H1 (cell line): ENCODE measurements around the gene ADCK1. TPM values are rescaled to one million over a fixed set of nuclear protein-coding genes. Genes with fewer than 3 reads are reported as not detected.

Source experiments
- BACH1 ChIP-seq: IDR thresholded peaks from 2 replicates; pipeline ENCODE4 v1.6.1; 2012; ENCODE audit warnings: low read length, improper control_type of control experiment
- BCL11A ChIP-seq, 2 experiments: IDR thresholded peaks; one replicate each; pipeline ENCODE4 v1.6.1; 2011; ENCODE audit warnings: low read depth in 2 of 2, low read length in 2 of 2, mild to moderate bottlenecking in 2 of 2
- CBX5 ChIP-seq: fragments of 300-800, 300-1000 bp; sonication (generic); IDR thresholded peaks from 2 replicates; pipeline ENCODE4 v1.7.1; 2016; ENCODE audit warnings: antibody characterized with exemption, low read length, low read depth
- HDAC6 ChIP-seq: IDR thresholded peaks from one replicate; pipeline ENCODE4 v1.7.1; 2012; ENCODE audit warnings: low read depth, mild to moderate bottlenecking, inconsistent platforms, low read length, moderate library complexity
- KDM1A ChIP-seq: fragments of 200-600, 300-600 bp; sonication (generic); IDR thresholded peaks from 2 replicates; pipeline ENCODE4 v1.7.1; 2016; ENCODE audit warnings: mild to moderate bottlenecking, low read length, borderline replicate concordance
- POU5F1 ChIP-seq: IDR thresholded peaks from 2 replicates; pipeline ENCODE4 v1.6.1; 2011; ENCODE audit warnings: low read depth, mild to moderate bottlenecking, low read length, moderate library complexity
- RXRA ChIP-seq: IDR thresholded peaks from 2 replicates; pipeline ENCODE4 v1.6.1; 2011; ENCODE audit warnings: low read depth, mild to moderate bottlenecking, low read length, moderate library complexity; ENCODE audit not compliant: insufficient read depth
- SIN3A ChIP-seq, 2 experiments: IDR thresholded peaks in 1 of 2; conservative IDR thresholded peaks in 1 of 2; 2 replicates each; pipeline ENCODE4 v1.6.1; 2011 to 2012; ENCODE audit warnings: low read length in 2 of 2, improper control_type of control experiment in 1 of 2, low read depth in 1 of 2, mild to moderate bottlenecking in 1 of 2
- SRF ChIP-seq: IDR thresholded peaks from 2 replicates; pipeline ENCODE4 v1.6.1; 2011; ENCODE audit warnings: mild to moderate bottlenecking, low read depth, low read length, moderate library complexity
- polyA plus RNA-seq, 7 experiments: library from polyadenylated mRNA; depleted of rRNA in 3 of 7; stranded (reverse) in 5 of 7; unstranded in 2 of 7; fragments of >200 nt in 5 of 7; fragments of 200-250 nt in 2 of 7; gene quantifications; 1 replicate in 5 of 7; 2 replicates in 1 of 7; 4 replicates in 1 of 7; pipeline versions ENCODE4 v1.2.1 to v1.2.3, GENCODE V29; 2011 to 2013; ENCODE audit warnings: missing spikeins in 2 of 7, mixed read lengths in 2 of 7
- total RNA-seq: library from RNA; stranded (reverse); fragmentation: NEBNext Ultra II Directional; extraction: Animal tissue kit (Norgen Biotek cat#: 25700); gene quantifications from 2 replicates; pipeline ENCODE4 v1.2.1, GENCODE V29; 2021
- TF ChIP-seq, protein P1 (sequence below): fragments of 300-600 bp; sonication (generic); IDR thresholded peaks from 2 replicates; pipeline ENCODE4 v1.7.1; 2012; ENCODE audit warnings: low read length, moderate library complexity, mild to moderate bottlenecking, inconsistent platforms; ENCODE audit not compliant: insufficient replicate concordance
- TF ChIP-seq, protein P2 (sequence below): IDR thresholded peaks from 2 replicates; pipeline ENCODE4 v1.6.1; 2012; ENCODE audit warnings: inconsistent platforms

The ADCK1 gene
- total and polyA plus RNA-seq, 2 of the 8 experiments (the other 6 are each of a cell fraction or from before 2014, with no cell fraction given), result 11.0 to 16.8 TPM

DNA sequence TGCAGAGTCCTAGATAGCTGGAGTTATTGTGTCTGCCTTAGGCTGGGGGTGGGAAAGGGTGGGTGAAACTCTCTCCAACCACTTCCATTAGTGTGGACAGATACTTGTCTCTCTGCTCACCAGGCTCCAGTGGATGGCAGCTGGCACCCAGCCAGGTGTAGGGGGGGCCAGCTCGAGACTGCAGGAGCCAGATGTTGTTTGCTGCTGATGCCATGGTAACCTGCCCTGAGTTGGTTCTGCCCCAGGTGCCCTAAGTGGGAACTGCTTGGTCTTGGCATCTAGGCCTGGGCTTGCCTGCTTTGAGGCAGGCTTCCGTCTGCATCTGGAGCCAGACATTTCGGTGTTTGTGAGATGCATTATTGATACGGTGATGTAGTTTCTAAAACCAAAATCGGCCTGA lies 82.2 kb downstream of the ADCK1 start (continued):
- TF ChIP-seq, protein P1, sequence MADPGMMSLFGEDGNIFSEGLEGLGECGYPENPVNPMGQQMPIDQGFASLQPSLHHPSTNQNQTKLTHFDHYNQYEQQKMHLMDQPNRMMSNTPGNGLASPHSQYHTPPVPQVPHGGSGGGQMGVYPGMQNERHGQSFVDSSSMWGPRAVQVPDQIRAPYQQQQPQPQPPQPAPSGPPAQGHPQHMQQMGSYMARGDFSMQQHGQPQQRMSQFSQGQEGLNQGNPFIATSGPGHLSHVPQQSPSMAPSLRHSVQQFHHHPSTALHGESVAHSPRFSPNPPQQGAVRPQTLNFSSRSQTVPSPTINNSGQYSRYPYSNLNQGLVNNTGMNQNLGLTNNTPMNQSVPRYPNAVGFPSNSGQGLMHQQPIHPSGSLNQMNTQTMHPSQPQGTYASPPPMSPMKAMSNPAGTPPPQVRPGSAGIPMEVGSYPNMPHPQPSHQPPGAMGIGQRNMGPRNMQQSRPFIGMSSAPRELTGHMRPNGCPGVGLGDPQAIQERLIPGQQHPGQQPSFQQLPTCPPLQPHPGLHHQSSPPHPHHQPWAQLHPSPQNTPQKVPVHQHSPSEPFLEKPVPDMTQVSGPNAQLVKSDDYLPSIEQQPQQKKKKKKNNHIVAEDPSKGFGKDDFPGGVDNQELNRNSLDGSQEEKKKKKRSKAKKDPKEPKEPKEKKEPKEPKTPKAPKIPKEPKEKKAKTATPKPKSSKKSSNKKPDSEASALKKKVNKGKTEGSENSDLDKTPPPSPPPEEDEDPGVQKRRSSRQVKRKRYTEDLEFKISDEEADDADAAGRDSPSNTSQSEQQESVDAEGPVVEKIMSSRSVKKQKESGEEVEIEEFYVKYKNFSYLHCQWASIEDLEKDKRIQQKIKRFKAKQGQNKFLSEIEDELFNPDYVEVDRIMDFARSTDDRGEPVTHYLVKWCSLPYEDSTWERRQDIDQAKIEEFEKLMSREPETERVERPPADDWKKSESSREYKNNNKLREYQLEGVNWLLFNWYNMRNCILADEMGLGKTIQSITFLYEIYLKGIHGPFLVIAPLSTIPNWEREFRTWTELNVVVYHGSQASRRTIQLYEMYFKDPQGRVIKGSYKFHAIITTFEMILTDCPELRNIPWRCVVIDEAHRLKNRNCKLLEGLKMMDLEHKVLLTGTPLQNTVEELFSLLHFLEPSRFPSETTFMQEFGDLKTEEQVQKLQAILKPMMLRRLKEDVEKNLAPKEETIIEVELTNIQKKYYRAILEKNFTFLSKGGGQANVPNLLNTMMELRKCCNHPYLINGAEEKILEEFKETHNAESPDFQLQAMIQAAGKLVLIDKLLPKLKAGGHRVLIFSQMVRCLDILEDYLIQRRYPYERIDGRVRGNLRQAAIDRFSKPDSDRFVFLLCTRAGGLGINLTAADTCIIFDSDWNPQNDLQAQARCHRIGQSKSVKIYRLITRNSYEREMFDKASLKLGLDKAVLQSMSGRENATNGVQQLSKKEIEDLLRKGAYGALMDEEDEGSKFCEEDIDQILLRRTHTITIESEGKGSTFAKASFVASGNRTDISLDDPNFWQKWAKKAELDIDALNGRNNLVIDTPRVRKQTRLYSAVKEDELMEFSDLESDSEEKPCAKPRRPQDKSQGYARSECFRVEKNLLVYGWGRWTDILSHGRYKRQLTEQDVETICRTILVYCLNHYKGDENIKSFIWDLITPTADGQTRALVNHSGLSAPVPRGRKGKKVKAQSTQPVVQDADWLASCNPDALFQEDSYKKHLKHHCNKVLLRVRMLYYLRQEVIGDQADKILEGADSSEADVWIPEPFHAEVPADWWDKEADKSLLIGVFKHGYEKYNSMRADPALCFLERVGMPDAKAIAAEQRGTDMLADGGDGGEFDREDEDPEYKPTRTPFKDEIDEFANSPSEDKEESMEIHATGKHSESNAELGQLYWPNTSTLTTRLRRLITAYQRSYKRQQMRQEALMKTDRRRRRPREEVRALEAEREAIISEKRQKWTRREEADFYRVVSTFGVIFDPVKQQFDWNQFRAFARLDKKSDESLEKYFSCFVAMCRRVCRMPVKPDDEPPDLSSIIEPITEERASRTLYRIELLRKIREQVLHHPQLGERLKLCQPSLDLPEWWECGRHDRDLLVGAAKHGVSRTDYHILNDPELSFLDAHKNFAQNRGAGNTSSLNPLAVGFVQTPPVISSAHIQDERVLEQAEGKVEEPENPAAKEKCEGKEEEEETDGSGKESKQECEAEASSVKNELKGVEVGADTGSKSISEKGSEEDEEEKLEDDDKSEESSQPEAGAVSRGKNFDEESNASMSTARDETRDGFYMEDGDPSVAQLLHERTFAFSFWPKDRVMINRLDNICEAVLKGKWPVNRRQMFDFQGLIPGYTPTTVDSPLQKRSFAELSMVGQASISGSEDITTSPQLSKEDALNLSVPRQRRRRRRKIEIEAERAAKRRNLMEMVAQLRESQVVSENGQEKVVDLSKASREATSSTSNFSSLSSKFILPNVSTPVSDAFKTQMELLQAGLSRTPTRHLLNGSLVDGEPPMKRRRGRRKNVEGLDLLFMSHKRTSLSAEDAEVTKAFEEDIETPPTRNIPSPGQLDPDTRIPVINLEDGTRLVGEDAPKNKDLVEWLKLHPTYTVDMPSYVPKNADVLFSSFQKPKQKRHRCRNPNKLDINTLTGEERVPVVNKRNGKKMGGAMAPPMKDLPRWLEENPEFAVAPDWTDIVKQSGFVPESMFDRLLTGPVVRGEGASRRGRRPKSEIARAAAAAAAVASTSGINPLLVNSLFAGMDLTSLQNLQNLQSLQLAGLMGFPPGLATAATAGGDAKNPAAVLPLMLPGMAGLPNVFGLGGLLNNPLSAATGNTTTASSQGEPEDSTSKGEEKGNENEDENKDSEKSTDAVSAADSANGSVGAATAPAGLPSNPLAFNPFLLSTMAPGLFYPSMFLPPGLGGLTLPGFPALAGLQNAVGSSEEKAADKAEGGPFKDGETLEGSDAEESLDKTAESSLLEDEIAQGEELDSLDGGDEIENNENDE, result no peak
- TF ChIP-seq KDM1A (no peak), HDAC6 (no peak), SIN3A (conservative IDR thresholded peaks at IDR 0.05 in 1 of 2, IDR thresholded peaks at IDR 0.05 in 1 of 2; ENCODE audit: low read depth in 1 of 2, low read length in 2 of 2) (no peak), CBX5 (no peak), BACH1 (no peak), POU5F1 (no peak), RXRA (no peak), SRF (no peak), BCL11A (IDR thresholded peaks at IDR 0.05; ENCODE audit: low read depth in 2 of 2, low read length in 2 of 2) (no peak)
- TF ChIP-seq, protein P2, sequence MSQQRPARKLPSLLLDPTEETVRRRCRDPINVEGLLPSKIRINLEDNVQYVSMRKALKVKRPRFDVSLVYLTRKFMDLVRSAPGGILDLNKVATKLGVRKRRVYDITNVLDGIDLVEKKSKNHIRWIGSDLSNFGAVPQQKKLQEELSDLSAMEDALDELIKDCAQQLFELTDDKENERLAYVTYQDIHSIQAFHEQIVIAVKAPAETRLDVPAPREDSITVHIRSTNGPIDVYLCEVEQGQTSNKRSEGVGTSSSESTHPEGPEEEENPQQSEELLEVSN, result no peak
